Stimulated activated CD4-positive, alpha-beta T cell treated with anti-CD3 and anti-CD28 coated beads, Interleukin-15, amount 100 ng/mL, for 1 hour (primary cell): ENCODE results near the gene NELFA.
"Not testable (repeated sequence)": the region's sequence is repeated elsewhere in the genome, so short reads cannot be mapped to it uniquely, and the experiment has no call there.

ENCODE experiments used
- DNase-seq, 2 donors: peaks; one replicate each; pipeline ENCODE4 v3.0.0-alpha.2; 2020; ENCODE audit warnings: low read depth in 1 of 2, low spot score in 1 of 2

Gene NELFA

GRCh38 chr4:2040391-2041238, 31.8 kb upstream of the NELFA start:
- DNase-seq, result no peak

GRCh38 chr4:2036866-2037265, 28.1 kb upstream of the NELFA start:
- DNase-seq, result no peak

- DNase-seq, result no peak
Observed at GRCh38 chr4:2036327-2036726, 27.6 kb upstream of the NELFA start.

DNA sequence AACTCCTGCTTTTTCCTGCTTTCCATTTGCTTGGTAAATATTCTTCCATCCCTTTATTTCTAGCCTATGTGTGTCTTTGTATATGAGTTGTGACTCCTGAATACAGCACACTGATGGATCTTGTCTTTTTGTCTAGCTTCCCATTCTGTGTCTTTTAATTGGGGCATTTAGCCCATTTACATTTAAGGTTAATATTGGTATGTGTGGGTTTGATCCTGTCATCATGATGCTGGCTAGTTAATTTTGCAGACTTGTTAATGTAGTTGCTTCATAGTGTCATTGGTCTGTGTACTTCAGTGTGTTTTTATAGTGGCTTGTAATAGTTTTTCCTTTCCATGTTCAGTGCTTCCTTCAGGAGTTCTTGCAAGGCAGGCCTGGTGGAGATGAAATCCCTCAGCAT, 22.4 kb upstream of the NELFA start:
- not testable (repeated sequence) for DNase-seq

- DNase-seq, result not testable (repeated sequence)
Observed at GRCh38 chr4:2027120-2027519, 18.3 kb upstream of the NELFA start.

- no peak for DNase-seq
Observed at GRCh38 chr4:2025817-2026216, 17.0 kb upstream of the NELFA start.

GRCh38 chr4:2024683-2025082, 15.9 kb upstream of the NELFA start:
- DNase-seq, result no peak

GRCh38 chr4:2021358-2022018, 12.7 kb upstream of the NELFA start:
- not testable (repeated sequence) for DNase-seq

DNA sequence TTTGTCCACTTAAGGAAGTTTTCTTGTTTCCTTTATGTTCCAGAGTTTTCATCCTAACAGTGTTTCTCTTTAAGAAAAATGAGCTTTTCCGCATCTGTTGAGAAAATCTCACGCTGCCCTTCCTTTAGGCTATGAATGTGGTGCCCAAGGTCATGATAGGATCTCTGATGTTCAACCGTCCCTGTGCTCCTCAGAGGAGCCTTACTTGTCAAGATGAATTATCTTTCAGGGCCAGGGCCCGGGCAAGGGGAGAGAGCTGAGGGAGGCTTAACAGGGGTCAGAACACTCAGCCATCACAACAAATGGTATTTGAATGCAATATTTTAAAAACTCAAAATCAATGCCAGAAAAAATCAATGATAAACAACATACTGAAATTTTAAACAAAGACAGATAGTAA, 6.2 kb upstream of the NELFA start:
- no peak for DNase-seq

- no peak for DNase-seq
Observed at GRCh38 chr4:2011583-2011982, 2.8 kb upstream of the NELFA start.

DNA sequence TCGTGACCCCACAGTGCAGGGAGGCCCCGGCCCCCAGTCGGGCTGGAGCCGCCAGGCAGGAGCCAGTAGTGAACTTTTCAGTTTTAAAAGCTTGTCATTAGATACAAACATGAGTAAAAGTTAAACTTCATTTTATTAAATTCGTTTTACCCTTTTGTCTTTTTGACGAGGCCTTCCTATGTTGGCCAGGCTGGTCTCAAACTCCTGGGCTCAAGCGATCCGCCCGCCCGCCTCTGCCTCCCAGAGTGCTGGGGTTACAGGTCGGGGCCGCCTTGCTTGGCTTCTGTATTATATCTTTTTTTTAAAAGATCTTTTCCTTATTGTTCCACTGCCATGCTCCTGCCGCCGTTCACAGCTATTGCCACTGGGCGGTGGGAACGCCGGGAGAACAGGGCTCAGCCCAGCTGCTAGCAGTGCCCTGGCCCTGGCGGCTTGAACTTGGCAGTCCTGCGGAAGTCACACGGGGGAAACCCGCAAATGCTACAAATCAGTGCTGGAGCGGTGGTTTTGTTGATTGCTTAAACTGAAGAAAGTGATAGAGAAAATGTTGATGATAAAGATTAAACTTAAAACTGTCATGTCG, 968 bp upstream of the NELFA start:
- peak in 1 of 2 donors; percentile 17 for DNase-seq

DNA sequence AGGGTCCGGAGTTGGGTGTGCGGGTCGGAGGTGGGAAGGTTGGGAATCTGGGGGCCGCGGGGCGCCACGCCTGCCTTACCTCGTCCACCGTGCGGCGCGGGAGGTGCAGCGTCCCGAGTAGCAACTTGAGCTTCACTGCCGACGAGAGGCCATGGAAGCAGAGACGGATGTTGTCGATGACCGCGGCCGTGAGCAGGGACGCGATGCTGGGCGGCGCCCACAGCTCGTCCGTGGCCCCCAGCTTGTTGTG, 178 bp downstream of the NELFA start:
- no peak for DNase-seq

GRCh38 chr4:2007804-2008670, 737 bp downstream of the NELFA start:
- DNase-seq, result no peak

DNA sequence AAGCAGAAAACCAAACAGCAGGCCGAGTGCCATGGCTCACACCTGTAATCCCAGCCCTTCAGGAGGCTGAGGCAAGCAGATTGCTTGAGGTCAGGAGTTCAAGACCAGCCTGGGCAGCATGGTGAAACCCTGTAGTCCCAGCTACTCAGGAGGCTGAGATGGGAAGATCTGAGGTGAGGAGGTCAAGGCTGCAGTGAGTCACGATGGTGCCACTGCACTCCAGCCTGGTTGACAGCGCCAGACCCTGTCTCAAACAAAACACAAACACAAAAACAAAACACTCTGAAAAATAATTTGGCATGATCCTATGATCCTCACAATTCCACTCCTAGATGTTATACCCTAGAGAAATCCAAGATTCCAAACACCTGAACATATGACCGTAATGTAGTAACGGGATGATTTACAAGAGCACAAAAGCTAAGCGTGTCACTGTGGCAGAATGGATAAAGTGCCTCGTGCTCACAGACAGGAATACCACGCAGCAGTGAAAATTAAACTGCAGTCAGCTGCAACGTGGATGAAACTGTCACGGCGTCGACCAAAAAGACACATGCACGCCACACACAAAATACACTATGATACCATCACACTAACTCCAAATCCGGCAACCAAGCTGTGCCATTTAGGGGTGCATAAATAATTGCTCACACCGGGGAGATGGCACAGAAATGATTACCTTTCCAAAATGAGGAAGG, 1.7 kb downstream of the NELFA start:
- no peak for DNase-seq

DNA sequence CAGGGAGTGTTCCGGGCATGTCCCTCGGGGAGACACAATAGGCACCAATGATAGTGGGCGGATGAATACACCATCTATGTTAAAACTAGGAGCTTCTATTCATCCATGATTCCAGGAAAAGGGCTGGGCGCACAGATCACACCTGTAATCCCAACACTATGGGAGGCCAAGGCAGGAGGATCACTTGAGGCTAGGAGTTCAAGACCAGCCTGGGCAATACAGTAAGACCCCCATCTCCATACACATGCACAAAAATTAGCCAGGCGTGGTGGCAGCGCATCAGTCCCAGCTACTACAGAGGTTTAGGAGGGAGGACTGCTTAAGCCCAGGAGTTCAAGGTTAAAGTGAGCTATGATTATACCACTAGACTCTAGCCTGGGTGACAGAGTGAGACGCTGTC, 2.4 kb downstream of the NELFA start:
- no peak for DNase-seq

DNA sequence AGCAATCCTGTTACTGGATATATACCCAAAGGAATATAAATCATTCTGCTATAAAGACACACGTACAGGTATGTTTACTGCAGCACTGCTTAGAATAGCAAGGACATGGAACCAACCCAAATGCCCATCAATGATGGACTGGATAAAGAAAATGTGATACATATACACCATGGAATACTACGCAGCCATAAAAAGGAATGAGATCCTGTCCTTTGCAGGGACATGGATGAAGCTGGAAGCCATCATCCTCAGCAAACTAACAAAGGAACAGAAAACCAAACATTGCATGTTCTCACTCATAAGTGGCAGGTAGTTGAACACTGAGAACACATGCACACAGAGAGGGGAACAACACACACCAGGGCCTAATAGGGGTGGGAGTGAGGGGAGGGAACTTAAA, 5.4 kb downstream of the NELFA start:
- DNase-seq, result not testable (repeated sequence)

- not testable (repeated sequence) for DNase-seq
Observed at GRCh38 chr4:1999308-1999707, 9.5 kb downstream of the NELFA start.

DNA sequence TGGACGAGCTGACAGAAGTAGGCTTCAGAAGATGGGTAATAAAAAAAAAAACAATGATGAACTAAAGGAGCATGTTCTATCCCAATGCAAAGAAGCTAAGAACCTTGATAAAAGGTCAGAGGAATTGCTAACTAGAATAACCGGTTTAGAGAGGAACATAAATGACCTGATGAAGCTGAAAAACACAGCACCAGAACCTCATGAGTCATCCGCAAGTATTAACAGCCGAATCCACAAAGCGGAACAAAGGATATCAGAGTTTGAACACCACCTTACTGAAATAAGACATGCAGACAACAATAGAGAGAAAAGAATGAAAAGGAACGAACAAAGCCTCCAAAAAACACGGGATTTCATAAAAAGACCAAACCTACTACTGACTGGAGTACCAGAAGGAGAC, 10.5 kb downstream of the NELFA start:
- no peak for DNase-seq

DNA sequence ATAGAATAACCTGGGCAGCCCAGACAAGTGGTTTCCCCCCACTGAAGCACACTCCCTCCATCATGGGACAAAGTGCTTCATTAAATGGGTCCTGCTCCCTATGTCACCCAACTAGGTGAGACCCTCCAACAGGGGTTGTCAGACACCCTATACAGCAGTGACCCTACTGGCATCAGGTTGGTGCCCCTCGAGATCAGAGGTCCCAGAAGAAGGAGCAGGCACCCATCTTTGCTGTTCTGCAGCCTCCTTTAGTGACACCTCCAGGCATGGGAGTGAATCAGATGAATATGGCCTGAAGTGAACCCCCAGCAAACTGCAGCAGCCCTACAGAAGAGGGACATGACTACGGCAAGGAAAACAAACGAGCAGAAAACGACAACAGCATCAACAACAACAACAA, 11.1 kb downstream of the NELFA start:
- no peak for DNase-seq

DNA sequence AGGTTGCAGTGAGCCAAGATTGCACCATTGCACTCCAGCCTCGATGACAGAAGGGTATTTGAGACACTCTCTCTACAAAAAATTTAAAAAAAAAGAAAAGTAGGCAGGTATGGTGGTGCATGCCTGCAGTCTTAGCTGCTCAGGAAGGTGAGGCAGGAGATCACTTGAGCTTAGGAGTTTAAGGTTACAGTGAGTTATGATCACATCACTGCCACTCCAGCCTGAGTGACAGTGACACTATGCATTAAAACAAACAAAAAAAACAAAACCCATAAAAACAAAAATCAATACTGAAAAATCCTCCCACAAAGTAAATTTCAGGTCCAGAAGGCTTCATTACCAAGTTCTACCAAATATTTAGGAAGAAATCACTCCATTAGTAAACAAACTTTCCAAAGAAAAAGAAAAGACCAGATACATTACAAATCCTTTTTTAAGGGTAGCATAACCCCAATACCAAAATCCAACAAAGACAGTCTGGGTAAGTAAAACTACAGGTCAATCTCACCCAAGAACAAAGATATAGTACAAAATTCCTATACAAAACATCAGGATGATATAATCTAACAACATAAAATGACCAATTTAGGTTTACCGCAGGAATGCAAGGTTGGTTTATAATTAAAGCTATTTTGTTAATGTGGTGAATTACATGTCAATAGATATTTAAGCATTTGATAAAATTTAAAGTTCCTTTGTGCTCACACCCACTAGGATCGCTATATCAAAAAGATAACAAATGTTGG, 11.7 kb downstream of the NELFA start:
- DNase-seq, result no peak
